Breast epithelium (tissue), 4 donors: Measurements from ENCODE around the gene RREB1. TPM values are rescaled to one million over a fixed set of nuclear protein-coding genes. Genes with fewer than 3 reads are reported as not detected.

Experiments
- DNase-seq, 2 donors: peaks; one replicate each; pipeline ENCODE4 v3.0.0-alpha.2; 2019; ENCODE audit warnings: low spot score in 2 of 2
- H3K27ac ChIP-seq, 2 donors: fragments of 200-600 bp; sonication (generic) in 1 of 2; one replicate each; pipeline ENCODE4 v1.5.1; 2016 to 2019; ENCODE audit warnings: mild to moderate bottlenecking in 1 of 2
- H3K27me3 ChIP-seq, 2 donors: fragments of 200-600 bp; sonication (generic) in 1 of 2; one replicate each; pipeline versions ENCODE4 v1.5.1 to v1.6.0; 2017 to 2019; ENCODE audit warnings: control low read depth in 1 of 2, mild to moderate bottlenecking in 1 of 2
- H3K36me3 ChIP-seq: fragments of 200-600 bp; one replicate; pipeline ENCODE4 v1.5.1; 2019
- H3K4me1 ChIP-seq, 2 donors: fragments of 200-600 bp; sonication (generic); one replicate each; pipeline ENCODE4 v1.5.1; 2016 to 2019; ENCODE audit warnings: control low read depth in 1 of 2
- H3K4me3 ChIP-seq, 3 donors: fragments of 200-600 bp; sonication (generic); 1 replicate in 2 of 3; 2 replicates in 1 of 3; pipeline ENCODE4 v1.5.1; 2016 to 2019; ENCODE audit warnings: mild to moderate bottlenecking in 3 of 3, moderate library complexity in 2 of 3
- H3K9me3 ChIP-seq, 2 donors: fragments of 200-600 bp; sonication (generic) in 1 of 2; one replicate each; pipeline ENCODE4 v1.5.1; 2016 to 2019; ENCODE audit warnings: control low read depth in 1 of 2
- CTCF ChIP-seq, 3 donors: fragments of 450-650 bp; IDR thresholded peaks; one replicate each; pipeline ENCODE4 v1.5.1; 2016 to 2017; ENCODE audit warnings: antibody characterized with exemption in 3 of 3, mild to moderate bottlenecking in 3 of 3, moderate library complexity in 3 of 3
- POLR2A ChIP-seq: fragments of 450-650 bp; IDR thresholded peaks from one replicate; pipeline ENCODE4 v1.6.1; 2016; ENCODE audit warnings: antibody characterized with exemption, mild to moderate bottlenecking, moderate library complexity
- POLR2AphosphoS5 ChIP-seq, 3 donors: sonication (generic); formaldehyde crosslinking; IDR thresholded peaks; one replicate each; pipeline ENCODE4 v1.6.1; 2017; ENCODE audit warnings: antibody characterized with exemption in 3 of 3
- intact Hi-C: fragments of 100-400 bp; cut with DNase I; formaldehyde crosslinking; loops from one replicate; pipeline ENCODE4 v1.15.1; 2023; ENCODE audit warnings: low total_unique reads
- total RNA-seq, 3 donors: library from RNA; depleted of rRNA; stranded (reverse); fragments of >200 nt; gene quantifications; one replicate each; pipeline ENCODE4 v1.1.0, GENCODE V29; 2016

RREB1 gene
- total RNA-seq, 3 donors from 2014 or later: 36.0 to 39.8 (median 39.7) TPM

GRCh38 chr6:7170117-7170732, 62.5 kb downstream of the RREB1 start:
- H3K27ac ChIP-seq: peak overlapping the region; percentile 73 to 76
- no peak for DNase-seq
- H3K4me3 ChIP-seq: no peak overlapping the region
- intact Hi-C loops: no loop called here
- H3K4me1 ChIP-seq: peaks cover 10 to 17% of the 10 kb centered on the region in 2 donors
- no peaks in the 10 kb centered on the region for H3K9me3 ChIP-seq
- no peaks in the 10 kb centered on the region for H3K27me3 ChIP-seq
- TF ChIP-seq POLR2A: no peak
- TF ChIP-seq POLR2AphosphoS5 (IDR thresholded peaks at IDR 0.05): no peak
- TF ChIP-seq CTCF (IDR thresholded peaks at IDR 0.05): no peak
- no peaks in the 10 kb centered on the region for H3K36me3 ChIP-seq

- no peak for TF ChIP-seq POLR2AphosphoS5 (IDR thresholded peaks at IDR 0.05)
- no peaks in the 10 kb centered on the region for H3K36me3 ChIP-seq
- no peak overlapping the region for H3K4me3 ChIP-seq
- no peak for DNase-seq
- peak overlapping the region in 1 of 2 donors; percentile 73 for H3K27ac ChIP-seq
- no peaks in the 10 kb centered on the region for H3K9me3 ChIP-seq
- H3K4me1 ChIP-seq: peaks cover 10 to 15% of the 10 kb centered on the region in 2 donors
- H3K27me3 ChIP-seq: no peaks in the 10 kb centered on the region
- intact Hi-C loops: no loop called here
Measured at GRCh38 chr6:7171119-7171518, 63.4 kb downstream of the RREB1 start.

GRCh38 chr6:7171733-7172132, 64.0 kb downstream of the RREB1 start:
- Histone ChIP-seq H3K27me3 (no peaks in the 10 kb centered on the region), H3K4me1 (peaks cover 10 to 15% of the 10 kb centered on the region in 2 donors), H3K4me3 (no peak overlapping the region), H3K27ac (peak overlapping the region in 1 of 2 donors; percentile 68), H3K9me3 (no peaks in the 10 kb centered on the region), H3K36me3 (no peaks in the 10 kb centered on the region)
- DNase-seq: no peak
- TF ChIP-seq POLR2AphosphoS5 (IDR thresholded peaks at IDR 0.05): no peak
- TF ChIP-seq CTCF (IDR thresholded peaks at IDR 0.05): no peak
- TF ChIP-seq POLR2A: no peak
- intact Hi-C loops: no loop called here

GRCh38 chr6:7172649-7173048, 64.9 kb downstream of the RREB1 start:
- Histone ChIP-seq H3K27me3 (no peaks in the 10 kb centered on the region), H3K9me3 (no peaks in the 10 kb centered on the region), H3K27ac (peak overlapping the region; percentile 59 to 68), H3K4me3 (no peak overlapping the region), H3K4me1 (peaks cover 10 to 19% of the 10 kb centered on the region in 2 donors), H3K36me3 (no peaks in the 10 kb centered on the region)
- intact Hi-C loops: no loop called here
- no peak for DNase-seq
- TF ChIP-seq POLR2A: no peak

- Histone ChIP-seq H3K4me3 (no peak overlapping the region), H3K9me3 (no peaks in the 10 kb centered on the region), H3K27ac (peak overlapping the region; percentile 56 to 68), H3K27me3 (no peaks in the 10 kb centered on the region), H3K4me1 (peaks cover 7 to 17% of the 10 kb centered on the region in 2 donors), H3K36me3 (no peaks in the 10 kb centered on the region)
- TF ChIP-seq POLR2AphosphoS5 (IDR thresholded peaks at IDR 0.05) (no peak), POLR2A (no peak), CTCF (IDR thresholded peaks at IDR 0.05) (no peak)
- intact Hi-C loops: no loop called here
- DNase-seq: no peak
Measured at GRCh38 chr6:7173843-7174503, 66.2 kb downstream of the RREB1 start.

DNA sequence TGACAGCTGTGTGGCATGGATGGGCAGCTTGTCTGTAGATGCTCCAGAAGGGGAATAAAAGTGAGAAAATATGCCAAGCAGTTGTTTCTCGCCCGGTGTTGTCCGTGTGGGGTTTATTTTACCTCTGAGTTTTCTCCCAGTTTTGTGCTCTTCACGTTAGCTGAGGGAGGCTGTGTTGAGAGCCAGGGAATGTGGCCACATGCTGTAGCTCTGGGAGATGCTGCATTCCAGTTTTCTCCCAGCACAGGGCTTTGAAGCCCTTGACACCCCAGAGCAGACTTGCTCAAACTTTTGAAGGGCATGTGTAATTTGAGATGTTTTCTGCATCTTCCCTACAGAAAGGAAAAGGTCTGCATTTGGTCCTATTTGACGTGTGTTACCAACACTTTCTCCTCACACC, 67.7 kb downstream of the RREB1 start:
- TF ChIP-seq POLR2A: no peak
- no peak for TF ChIP-seq CTCF (IDR thresholded peaks at IDR 0.05)
- no peak for TF ChIP-seq POLR2AphosphoS5 (IDR thresholded peaks at IDR 0.05)
- Histone ChIP-seq H3K9me3 (no peaks in the 10 kb centered on the region), H3K36me3 (no peaks in the 10 kb centered on the region), H3K27me3 (no peaks in the 10 kb centered on the region), H3K4me3 (no peak overlapping the region), H3K4me1 (peaks cover 0 to 4% of the 10 kb centered on the region in 2 donors), H3K27ac (peak overlapping the region; percentile 14 to 15)
- no peak for DNase-seq
- intact Hi-C loops: no loop called here
